UCSD-AML1 (cell line): ENCODE measurements around the gene FOXP1.
"Not testable (repeated sequence)": the region's sequence is repeated elsewhere in the genome, so short reads cannot be mapped to it uniquely, and the experiment has no call there.

Source experiments
- DNase-seq: peaks from one replicate; lab custom pipeline; 2025; ENCODE audit not compliant: unreplicated experiment; lab: John Stamatoyannopoulos, UW

The FOXP1 gene

DNA sequence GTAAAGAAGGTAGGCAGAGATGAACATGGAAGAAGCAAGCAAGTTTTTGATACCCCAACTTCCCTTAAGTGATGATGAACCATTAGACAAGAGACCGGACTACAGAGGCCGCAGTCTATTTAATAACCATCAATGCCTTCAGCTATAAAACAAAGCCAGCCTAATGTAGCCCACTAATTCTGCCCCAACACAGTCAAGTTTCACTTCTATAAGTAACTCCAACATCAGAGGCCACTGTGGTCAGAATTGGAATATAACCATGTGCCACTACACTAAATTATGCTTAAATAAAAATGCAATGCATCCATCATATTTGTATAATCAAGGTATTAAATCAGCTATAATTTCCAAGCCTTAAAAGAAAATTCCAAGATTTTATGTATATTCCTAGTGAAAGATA lies 234.7 kb downstream of the FOXP1 start:
- DNase-seq: no peak

DNA sequence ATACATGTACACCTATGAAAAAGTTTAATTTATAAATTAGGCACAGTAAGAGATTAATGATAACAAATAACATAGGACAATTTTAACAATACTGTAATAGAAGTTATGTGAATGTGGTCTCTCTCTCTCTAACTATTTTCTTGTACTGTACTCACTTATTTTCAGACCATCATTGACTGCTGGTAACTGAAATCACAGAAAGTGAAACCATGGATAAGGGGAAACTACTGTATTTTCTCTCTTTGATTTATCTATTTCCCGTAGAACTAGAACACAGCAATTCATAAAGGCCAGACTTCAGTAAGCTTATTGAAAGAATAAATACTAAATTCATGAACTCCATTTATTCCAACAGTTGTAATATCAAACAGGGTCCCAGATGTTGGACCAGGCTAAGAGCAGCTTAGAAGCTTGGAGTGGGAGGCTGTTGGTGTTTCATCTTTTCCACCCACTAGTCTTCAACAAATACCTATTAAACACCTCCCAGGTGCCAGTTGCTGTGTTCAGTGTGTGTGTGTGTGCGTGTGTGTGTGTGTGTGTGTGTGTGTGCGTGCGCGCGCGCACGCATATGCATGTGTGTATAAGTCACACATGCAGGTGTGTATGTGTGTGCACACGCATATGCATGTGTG lies 235.4 kb downstream of the FOXP1 start:
- no peak for DNase-seq

DNA sequence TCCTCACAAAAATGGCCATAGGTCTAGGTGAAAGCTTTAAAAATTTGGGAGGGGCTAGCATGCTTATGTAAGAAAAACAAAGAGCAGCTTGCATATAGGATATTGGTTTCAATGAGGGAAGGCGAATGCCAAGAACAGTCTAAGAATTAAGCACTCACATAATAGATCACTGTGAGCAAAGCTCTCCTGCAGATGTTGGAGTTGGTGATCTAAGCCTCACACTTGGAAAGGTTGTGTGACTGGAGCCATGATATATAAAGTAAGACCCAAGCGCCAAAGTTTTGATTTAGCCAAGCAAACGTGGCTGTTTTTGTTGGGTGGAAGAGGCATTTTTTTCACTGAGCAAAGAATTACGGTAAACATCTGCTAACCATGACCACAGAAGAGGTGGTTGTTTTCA lies 237.5 kb downstream of the FOXP1 start:
- no peak for DNase-seq

DNA sequence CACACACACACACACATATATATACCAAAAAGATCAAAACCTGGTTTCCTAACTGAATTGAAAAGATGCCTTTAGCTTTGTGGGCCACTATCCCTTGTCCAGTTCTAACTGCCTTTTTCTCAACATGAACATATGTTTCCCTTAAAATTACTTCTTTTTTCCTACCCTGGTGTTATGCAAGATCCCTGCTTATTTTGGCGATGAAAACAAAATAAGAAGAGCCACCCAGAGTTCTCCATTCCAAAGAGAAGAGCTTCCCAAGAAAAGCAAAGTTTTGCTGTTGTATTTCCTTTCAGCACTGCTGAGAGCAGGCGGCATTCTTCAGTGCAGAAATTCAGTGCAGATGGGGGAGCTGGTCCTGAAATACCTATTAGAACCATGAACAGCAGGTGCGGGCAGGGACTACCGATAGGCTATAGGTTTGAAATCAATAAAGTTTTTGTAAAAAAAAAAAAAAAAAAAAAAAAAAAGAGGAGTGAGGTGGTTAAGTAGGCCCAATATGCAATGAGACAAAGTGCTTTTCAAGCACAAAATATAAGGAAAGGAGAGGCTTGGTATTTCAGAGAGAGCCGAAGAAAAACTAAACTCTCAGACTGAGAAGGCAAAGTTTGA lies 238.0 kb downstream of the FOXP1 start:
- DNase-seq: no peak

DNA sequence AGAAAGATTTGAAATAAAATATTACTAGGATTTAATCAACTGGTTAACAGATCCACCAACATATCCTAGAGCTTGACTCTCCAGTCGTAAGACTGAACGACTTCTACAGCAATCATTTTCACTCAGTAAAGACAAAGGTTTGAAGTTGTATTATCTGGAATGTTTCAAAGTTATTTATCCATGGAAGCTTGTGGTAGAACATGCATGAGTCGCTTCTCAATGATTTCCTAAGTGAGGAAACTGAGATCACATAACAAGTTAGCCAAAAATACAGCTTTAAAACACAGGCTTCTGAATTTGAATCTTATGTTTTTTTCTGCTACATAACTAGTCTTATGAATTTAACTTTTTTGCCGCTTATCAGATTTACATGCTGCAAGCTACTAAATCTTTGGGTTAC lies 241.8 kb downstream of the FOXP1 start:
- no peak for DNase-seq

DNA sequence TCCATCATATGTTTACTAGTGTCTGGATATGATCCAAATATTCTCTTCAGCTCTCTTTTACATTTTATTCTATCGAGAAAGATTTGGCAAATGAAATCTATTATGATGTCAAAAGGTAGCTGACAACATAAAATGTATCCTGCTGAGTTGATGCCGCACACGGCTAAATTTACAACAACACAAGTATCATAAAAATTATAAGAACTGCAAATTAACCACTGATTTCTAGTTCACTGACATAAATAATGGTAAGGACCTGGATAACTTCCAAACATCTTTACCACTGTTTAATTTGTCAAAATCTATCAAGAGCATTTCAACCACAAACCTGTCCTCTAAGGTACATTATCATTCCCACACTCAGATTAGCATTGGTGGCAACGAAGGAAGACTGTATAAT lies 244.5 kb downstream of the FOXP1 start:
- no peak for DNase-seq

DNA sequence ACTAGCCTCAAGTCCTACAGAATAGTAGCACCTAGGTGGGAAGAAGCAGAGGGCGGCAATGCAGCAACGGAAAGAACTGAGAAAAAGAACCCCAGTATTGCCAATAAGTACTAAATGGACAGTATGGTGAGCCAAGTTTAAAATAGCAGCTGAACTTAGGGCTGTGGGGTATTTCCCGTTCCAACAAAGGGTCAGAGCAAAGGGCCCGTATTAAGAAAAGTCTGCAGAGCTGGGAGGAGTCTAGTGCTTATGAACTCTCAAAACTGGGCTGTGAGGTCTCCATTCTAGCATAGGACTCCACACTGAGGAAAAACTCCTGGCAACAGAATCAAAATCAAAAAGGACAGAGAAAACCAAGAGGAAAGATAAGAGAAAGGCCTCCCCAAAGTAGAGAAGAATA lies 250.7 kb downstream of the FOXP1 start:
- DNase-seq: no peak

DNA sequence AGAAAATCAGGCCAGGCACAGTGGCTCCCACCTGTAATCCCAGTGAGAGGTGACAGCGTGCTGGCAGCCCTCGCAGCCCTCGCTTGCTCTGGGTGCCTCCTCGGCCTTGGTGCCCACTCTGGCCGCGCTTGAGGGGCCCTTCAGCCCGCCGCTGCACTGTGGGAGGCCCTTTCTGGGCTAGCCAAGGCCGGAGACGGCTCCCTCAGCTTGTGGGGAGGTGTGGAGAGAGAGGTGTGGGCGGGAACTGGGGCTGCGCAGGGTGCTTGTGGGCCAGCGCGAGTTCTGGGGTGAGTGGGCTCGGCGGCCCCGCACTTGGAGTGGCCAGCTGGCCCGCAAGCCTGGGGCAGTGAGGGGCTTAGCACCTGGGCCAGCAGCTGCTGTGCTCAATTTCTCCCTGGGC lies 252.6 kb downstream of the FOXP1 start:
- DNase-seq: no peak

DNA sequence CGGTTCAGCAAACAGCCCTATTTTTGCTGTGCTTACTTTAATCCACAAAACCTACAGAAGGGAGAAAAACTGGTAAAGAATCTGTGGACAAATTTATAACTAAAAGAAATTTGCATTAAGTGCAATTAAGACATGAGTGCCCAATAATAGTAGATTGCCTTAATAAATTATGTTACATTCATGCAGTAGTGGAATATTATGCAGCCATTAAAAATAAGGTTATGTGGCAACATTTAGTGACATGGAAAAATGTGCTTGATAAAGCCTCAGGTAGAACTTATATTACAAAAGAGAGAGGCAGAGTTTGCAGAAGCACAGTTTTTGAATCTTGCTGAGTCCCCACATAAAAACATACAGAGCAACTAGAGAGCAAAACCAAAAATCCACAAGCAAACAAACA lies 253.0 kb downstream of the FOXP1 start:
- DNase-seq: no peak

DNA sequence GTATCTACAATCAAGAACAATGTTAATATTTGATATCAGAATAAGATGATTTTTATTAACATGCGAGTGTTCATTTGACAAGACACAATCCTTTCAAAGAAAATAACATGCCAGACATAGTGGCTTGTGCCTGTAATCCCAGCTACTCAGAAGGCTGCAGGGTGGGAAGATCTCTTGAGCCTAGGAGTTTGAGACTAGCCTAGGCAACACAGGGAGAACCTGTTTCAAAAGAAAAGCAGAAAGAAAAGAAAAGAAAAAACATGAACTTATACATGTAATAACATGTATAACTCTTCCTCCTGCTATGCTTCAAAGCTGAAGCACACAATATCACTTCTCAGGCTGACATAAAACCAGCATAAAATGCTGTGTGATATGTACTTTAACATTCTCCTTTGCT lies 253.7 kb downstream of the FOXP1 start:
- DNase-seq: no peak

DNA sequence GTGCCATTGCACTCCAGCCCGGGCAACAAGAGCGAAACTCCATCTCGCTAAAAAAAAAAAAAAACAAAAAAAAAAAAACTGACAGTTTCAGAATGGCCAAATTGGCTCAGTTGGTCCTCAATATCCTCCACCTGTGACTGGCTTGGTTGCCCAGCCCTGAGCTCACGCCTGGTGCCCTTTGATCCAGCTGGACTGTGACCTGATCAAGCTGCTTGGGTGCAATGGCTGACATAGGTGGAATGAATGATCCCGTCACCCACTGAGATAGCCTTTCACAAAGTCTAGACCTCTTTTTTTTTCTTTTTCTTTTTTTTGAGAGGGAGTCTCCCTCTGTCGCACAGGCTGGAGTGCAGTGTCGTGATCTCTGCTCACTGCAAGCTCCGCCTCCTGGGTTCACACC lies 254.6 kb downstream of the FOXP1 start:
- no peak for DNase-seq

DNA sequence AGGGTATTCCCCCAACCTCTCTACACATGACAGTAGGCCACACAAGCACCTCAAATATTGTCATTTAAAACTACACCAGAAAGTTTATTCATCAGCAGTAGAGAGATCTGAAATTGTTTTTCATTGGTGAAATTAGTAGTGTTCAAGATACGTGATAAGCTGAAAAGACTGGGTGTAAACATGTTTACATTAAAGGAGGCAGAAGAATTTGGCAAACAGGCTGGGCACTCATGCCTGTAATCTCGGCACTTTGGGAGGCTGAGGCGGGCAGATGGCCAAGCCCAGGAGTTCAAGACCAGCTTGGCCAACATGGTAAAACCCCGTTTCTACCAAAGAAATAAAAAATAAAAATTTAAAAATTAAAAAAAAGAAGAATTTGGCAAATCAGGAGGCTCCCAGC lies 255.6 kb downstream of the FOXP1 start:
- DNase-seq: no peak

DNA sequence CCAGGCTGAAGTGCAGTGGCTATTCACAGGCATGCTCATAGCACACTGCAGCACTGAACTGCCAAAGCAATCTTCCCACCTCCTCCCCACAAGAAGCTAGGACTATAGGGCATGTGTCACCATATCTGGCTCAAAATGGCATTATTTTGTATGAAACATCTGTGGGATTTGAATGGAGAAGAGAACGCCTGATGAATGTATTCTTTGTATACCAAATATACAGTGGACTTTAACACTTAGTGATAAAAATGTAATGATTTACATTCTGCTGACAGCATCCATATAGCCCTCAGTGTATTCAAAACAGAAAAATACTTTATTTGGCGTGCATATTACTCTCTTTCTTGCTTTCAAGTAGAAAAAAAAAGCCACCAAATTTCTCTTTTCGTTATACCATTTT lies 257.8 kb downstream of the FOXP1 start:
- DNase-seq: no peak

DNA sequence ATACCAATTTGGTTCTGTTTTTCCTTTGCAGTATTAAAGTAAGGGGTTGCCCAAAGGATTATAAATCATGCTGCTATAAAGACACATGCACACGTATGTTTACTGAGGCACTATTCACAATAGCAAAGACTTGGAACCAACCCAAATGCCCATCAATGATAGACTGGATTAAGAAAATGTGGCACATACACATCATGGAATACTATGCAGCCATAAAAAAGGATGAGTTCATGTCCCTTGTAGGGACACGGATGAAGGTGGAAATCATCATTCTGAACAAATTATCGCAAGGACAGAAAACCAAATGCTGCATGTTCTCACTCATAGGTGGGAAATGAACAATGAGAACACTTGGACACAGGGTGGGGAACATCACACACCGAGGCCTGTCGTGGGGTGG lies 259.3 kb downstream of the FOXP1 start:
- not testable (repeated sequence) for DNase-seq

DNA sequence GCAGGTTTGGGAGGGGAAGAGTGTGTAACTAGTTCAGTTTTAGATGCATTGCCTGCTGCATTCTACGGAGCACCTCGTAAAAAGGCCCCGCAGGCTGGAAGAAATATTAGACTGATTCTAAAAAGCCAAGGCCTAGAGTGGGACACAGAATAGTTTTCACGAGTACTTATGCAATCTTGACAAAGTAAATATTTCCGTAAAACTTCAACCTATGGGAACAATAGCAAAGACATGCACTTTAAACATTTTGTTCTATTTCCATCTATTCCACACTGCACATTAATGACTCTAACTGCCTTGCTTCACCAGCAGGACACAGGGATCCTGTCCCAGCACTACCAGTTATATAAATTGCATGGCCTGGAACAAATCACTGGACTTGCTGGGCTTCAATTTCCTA lies 260.0 kb downstream of the FOXP1 start:
- no peak for DNase-seq

DNA sequence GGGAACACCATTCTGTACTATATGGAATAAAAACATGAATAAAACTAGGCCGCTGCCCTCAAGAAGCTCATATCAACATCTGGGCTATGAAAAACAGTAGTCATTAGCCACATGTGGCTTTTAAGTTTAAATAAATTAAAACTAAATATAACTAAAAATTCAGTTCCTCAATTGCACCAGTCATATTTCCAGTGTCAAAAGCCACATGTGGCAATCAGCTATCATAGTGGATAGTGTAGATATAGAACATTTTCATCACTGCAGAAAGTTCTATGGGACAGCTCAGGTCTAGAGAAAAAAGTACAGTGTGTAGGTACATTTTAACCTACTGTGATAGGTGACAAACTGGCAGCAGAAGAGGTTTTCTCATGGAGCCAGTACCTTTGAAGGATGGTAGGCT lies 261.4 kb downstream of the FOXP1 start:
- DNase-seq: no peak

DNA sequence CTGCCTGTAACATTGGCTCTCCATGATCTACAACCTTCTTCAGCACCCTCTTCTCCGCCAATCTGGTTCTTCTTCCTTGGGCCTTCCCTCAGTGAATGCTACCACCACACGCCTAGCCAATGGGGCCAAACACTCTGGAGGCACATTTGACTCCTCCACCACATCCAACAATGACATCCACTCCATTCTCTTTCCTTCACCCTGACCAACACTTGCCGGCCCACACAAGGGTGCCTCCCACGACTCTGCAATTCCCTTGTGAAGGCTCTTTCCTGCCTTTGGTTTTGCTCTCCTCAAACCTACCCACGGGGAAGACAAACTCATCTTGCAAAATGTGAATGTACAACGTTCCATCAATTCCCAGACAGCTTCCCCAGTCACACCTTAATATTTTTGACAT lies 263.8 kb downstream of the FOXP1 start:
- peak; percentile 18 for DNase-seq

DNA sequence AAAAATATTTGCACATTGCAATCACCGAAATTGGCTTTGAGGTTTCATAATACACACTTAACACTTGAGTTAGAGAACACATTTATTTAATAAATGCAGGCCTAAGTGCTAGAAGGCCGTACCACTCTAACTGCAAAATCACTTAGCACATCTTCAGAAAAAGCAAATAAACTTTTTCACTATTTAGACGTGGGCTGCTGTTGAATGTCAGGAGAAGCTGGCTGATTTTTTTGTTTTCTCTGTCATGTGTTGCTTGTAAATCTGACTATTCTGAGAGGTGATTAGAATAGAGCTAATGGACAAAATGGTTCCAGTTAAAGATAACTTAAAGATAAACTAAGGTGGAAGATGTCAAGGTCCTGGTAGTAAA lies 265.1 kb downstream of the FOXP1 start:
- no peak for DNase-seq

DNA sequence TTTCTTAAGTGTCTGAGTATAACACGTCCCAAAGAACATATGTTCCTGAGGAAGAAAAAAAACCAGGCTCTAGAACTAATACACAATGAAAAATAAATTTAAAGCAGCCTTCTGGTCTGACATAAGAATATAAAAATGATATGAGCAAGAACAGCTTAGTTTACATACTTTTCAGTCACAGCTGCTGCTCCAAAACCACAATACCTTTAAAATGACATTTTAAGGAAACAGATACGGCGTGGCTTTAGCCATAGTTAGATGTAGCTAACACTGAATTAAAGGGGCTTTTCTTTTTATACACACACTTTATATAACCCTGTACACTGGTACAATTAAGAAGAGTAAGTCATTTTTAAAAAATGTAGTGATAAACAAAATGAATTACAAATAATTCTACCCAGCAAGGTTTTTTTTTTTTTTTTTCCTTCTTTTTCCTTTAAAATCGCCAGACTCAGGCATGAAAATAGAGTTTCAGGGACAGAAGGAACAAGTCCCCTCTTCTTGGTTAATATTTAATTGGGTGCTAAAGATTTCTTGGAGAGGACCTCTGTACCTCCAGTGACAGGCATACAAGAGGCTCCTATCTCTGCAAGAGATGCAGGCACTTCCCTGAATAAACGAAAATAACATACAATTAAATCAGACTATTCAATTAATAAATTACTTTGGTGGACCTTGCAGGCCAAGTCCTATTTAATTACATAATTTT lies 265.6 kb downstream of the FOXP1 start:
- DNase-seq: no peak

DNA sequence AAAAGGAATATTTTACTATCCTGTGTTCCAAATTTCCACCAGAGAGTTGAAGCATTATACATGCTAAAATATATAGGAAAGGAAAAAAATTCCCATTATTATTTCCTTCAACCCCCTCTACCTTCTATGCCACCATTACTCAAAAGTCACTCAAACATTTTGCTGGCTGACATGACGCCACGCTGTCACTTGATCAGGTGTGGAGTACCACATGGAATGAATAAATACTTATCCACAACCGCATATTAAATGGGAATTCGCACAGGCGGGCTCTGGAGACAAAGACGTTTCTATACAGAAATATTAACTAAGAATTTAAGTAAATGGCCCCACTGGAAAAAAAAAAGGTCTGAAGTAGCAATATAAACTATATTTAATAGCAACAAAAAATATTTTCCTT lies 266.4 kb downstream of the FOXP1 start:
- DNase-seq: no peak

DNA sequence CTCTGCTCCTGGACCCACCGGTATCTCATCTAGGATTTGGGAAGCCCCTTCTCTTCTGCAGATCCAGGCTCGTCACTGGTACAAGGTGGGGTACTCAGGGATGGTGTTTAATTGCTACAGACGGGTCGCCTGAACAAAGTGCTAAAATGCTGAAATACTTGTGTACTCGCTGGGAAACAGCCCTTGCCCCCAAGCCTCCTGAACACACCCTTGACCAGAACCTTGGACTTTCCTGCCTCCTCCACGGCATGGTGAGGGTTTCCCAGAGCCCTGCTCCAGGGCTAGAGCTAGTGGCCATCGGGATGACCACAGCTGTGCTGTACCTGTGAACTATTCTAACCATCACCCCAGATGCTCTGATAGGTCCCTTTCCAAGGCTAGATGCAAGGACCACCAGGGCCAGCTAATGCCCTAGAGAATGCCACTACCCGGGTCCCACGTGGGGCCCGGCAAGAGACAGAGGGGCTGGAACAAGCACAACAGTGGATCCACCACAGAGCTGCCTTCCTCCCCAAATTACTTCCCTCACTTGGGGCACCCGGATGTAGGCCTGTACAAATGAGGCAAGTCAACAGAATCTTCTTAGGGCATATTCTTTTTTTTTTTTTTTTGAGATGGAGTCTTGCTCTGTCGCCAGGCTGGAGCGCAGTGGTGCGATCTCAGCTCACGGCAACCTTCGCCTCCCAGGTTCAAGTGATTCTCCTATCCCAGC lies 267.3 kb downstream of the FOXP1 start:
- no peak for DNase-seq

DNA sequence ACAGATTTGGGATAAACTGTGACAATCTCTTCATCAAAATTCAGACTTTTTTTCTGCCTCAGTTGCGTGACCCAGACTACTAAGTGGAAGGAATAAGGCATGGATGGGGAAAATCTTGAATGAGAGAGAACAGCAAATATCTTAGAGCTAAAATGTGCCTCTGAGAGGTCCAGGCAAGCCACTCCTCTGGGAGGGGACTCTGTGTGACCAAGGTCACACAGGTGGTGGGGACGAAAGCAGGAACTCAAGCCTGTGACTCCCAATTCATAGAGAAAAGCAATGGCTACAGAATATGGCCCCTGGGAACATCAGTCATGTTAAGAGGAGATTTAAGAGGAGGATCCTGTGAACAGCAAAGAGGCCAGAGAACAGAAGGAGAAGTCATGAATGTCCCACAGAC lies 268.1 kb downstream of the FOXP1 start:
- no peak for DNase-seq
